Measurements from ENCODE around the gene NR2C2. TPM values are rescaled to one million over a fixed set of nuclear protein-coding genes. Genes with fewer than 3 reads are reported as not detected.

Gene NR2C2
- total and polyA plus RNA-seq, 9 of the 15 experiments (the other 6 are each of a cell fraction or from before 2014, with no cell fraction given), result 6.1 to 33.0 (median 14.6) TPM

DNA sequence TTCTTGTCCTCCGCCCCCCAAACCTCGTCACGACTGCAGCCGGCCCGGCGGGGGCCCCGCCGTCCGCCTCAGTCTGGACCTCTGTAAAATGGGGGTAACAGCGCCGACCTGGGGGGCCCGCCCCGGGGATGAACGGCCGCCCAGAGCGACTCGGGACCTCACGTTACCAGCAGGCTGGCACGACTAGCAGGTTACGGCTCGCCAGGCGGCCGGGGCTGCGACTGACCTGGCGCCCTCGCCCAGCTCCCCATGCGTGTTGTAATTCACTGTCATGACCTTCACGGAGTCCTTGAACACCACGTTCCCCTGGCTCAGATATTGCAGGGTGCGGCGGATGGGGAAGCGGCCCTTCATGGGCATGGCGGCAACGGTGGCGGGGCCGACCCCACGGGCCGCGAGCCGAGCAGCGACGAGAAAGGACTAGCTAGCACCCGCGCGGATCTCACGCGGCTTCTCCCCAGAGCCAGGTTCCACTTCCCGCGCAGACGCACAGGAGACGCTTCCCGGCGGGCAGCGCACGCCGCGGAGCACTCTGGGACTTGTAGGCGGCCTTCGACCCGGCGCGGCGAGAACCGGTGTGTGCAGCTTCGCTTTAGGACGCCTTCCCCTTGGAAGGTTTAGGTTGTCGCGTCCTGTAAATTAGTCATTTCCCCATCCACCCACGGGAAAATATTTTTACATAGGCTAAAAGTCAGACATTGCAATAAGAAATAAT is 117.6 kb downstream of the NR2C2 start, which contains the start of gene MRPS25 (continued):
- TF ChIP-seq REST (IDR thresholded peaks at IDR 0.05; ENCODE audit: borderline replicate concordance) (peak; percentile 97), REST (CRISPR knock-in tag; IDR thresholded peaks at IDR 0.05; ENCODE audit: low read depth) (peak; percentile 81), PCBP1 (IDR thresholded peaks at IDR 0.05; ENCODE audit: low read depth, low read length, poor library complexity, severe bottlenecking) (peak; percentile 25), ZNF76 (CRISPR knock-in tag; IDR thresholded peaks at IDR 0.05; ENCODE audit: borderline replicate concordance) (peak; percentile 90; the same call in 1 of the 2 replicates), CBX5 (IDR thresholded peaks at IDR 0.05; ENCODE audit: borderline replicate concordance, low read depth) (no peak), NFE2 (IDR thresholded peaks at IDR 0.05; ENCODE audit: low read depth) (no peak), ESRRA (IDR thresholded peaks at IDR 0.05; ENCODE audit: borderline replicate concordance, low read depth) (peak; percentile 99), CBX1 (IDR thresholded peaks at IDR 0.05; ENCODE audit: low read depth) (peak; percentile 63), ZKSCAN8 (CRISPR knock-in tag; IDR thresholded peaks at IDR 0.05) (no peak), TAF1 (IDR thresholded peaks at IDR 0.05; ENCODE audit: control insufficient read depth, extremely low read depth, insufficient read depth, low read length, severe bottlenecking) (peak; percentile 92), NR2C2 (CRISPR knock-in tag; IDR thresholded peaks at IDR 0.05) (peak; percentile 88), NR2C2 (tag; IDR thresholded peaks at IDR 0.05) (no peak), RBM39 (optimal IDR thresholded peaks at IDR 0.05; ENCODE audit: low read depth, low read length) (no peak), TEAD4 (IDR thresholded peaks at IDR 0.05; ENCODE audit: low read length) (peak; percentile 16; the same call in 1 of the 2 replicates), TEAD4 (CRISPR knock-in tag; IDR thresholded peaks at IDR 0.05; ENCODE audit: borderline replicate concordance) (no peak), ATF1 (CRISPR knock-in tag; IDR thresholded peaks at IDR 0.05) (no peak), ATF1 (tag; IDR thresholded peaks at IDR 0.05) (peak; percentile 61; the same call in 1 of the 2 replicates), STAT5A (IDR thresholded peaks at IDR 0.05; ENCODE audit: borderline replicate concordance, low read length) (no peak; the same call in 1 of the 2 replicates)
- TF ChIP-seq, protein P1, sequence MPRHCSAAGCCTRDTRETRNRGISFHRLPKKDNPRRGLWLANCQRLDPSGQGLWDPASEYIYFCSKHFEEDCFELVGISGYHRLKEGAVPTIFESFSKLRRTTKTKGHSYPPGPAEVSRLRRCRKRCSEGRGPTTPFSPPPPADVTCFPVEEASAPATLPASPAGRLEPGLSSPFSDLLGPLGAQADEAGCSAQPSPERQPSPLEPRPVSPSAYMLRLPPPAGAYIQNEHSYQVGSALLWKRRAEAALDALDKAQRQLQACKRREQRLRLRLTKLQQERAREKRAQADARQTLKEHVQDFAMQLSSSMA (CRISPR knock-in tag; IDR thresholded peaks at IDR 0.05), result peak; percentile 64; the same call in 1 of the 2 replicates
